ENCODE measurements around the gene NOX5.

Gene NOX5

DNA sequence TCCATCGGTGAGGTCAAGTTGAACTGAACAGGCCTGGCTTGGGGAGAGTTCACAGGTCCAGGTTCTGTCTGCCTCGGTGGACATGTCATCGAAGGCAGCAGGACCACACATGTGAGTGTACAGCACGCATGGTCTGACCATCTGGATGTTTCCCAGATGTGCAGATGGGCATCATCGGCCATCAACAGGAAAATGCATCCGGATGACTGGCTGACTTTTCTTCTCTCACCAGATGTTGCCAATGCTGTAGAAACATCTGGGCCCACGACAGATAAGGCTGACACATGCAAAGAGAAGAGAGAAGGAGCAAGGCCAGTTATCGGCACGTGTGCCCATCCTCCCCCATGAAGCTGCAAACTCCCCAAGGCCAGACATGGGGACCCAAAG, 45.1 kb downstream of the NOX5 start:
- TF ChIP-seq, protein P1, sequence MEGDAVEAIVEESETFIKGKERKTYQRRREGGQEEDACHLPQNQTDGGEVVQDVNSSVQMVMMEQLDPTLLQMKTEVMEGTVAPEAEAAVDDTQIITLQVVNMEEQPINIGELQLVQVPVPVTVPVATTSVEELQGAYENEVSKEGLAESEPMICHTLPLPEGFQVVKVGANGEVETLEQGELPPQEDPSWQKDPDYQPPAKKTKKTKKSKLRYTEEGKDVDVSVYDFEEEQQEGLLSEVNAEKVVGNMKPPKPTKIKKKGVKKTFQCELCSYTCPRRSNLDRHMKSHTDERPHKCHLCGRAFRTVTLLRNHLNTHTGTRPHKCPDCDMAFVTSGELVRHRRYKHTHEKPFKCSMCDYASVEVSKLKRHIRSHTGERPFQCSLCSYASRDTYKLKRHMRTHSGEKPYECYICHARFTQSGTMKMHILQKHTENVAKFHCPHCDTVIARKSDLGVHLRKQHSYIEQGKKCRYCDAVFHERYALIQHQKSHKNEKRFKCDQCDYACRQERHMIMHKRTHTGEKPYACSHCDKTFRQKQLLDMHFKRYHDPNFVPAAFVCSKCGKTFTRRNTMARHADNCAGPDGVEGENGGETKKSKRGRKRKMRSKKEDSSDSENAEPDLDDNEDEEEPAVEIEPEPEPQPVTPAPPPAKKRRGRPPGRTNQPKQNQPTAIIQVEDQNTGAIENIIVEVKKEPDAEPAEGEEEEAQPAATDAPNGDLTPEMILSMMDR (IDR thresholded peaks at IDR 0.05; ENCODE audit: extremely low read depth, missing control alignments), result no peak
- DNase-seq (ENCODE audit: low spot score), result no peak

DNA sequence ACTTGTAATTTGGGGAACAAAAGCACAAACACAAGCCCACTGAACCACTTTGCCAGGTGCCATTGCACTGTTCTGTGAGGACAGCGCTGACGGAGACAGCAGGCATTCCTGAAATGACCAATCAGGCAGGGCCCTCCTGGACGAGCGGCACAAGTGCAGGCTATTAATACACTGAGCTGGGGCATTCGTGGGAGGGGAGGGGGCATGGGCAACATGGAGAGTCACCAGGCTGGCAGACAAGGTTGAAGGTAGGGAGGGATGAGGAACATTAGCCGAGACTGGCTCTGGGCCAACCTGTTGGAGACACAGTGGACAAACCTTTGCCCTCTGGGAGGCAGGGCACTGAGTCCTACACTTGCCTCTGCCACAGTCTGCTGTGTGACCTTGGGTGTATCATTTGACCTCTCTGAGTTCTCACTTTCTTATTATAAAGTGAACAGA, 45.6 kb downstream of the NOX5 start:
- no peak for DNase-seq (ENCODE audit: low spot score)
- TF ChIP-seq, protein P1 (IDR thresholded peaks at IDR 0.05; ENCODE audit: extremely low read depth, missing control alignments), result no peak

DNA sequence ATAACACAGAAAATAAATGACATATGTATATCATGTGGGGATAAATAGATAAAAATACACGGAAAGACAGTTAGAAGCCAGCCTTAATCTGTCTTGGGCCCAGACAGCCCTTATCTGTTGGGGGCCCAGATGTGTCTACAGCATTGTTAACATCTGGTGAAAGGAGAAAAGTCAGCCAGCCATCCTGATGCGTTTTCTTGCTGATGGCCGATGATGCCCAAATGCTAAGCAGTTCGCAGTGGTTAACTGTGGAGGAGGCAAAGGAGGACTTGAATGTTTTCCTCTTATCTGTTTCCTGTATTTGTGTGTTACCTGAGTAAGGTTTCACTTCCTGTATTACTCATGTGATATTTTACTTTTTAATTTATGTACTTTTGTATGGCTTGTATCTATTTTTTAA, 46.2 kb downstream of the NOX5 start:
- no peak for DNase-seq (ENCODE audit: low spot score)
- TF ChIP-seq, protein P1 (IDR thresholded peaks at IDR 0.05; ENCODE audit: extremely low read depth, missing control alignments), result no peak

DNA sequence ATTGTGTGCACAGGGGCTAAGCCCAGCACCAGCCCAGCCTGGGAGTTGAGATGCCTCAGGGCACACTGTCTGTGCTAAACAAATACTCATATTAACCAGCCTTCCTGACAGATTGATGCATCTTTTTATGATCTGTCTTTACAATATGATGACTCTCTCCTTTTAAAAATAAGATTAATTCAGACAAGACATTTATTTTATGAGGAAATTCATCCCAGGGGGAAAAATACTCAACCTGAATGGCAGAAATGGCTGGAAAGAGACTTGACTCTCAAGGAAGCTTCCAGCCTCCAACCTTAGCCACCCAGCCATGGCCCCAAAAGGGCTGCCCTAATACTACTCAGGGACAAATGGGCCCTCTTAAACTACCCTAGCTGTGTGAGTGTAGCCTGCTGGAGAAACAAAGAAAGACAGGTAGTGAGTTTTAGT, 46.9 kb downstream of the NOX5 start:
- DNase-seq (ENCODE audit: low spot score), result no peak
- TF ChIP-seq, protein P1 (IDR thresholded peaks at IDR 0.05; ENCODE audit: extremely low read depth, missing control alignments), result no peak

DNA sequence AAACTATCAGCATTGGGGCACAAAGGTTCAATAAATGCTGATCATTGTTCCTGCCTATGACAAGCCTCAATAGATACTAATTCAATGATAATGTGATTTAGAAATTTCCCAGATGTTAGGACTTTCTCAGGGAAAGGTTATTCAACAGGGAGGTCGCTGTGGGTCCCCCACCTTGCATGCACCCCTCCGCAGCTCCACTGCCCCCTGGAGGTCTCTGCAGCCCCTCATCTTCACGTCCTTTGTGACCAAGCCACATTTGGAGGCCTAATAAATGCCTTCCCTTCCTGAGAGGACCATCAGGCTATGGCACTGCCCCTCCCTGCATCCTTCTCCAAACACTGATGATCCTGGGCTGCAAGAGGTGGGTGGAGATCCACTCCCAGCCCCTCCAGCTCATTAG, 50.2 kb downstream of the NOX5 start:
- TF ChIP-seq, protein P1 (IDR thresholded peaks at IDR 0.05; ENCODE audit: extremely low read depth, missing control alignments), result no peak
- DNase-seq (ENCODE audit: low spot score), result no peak

DNA sequence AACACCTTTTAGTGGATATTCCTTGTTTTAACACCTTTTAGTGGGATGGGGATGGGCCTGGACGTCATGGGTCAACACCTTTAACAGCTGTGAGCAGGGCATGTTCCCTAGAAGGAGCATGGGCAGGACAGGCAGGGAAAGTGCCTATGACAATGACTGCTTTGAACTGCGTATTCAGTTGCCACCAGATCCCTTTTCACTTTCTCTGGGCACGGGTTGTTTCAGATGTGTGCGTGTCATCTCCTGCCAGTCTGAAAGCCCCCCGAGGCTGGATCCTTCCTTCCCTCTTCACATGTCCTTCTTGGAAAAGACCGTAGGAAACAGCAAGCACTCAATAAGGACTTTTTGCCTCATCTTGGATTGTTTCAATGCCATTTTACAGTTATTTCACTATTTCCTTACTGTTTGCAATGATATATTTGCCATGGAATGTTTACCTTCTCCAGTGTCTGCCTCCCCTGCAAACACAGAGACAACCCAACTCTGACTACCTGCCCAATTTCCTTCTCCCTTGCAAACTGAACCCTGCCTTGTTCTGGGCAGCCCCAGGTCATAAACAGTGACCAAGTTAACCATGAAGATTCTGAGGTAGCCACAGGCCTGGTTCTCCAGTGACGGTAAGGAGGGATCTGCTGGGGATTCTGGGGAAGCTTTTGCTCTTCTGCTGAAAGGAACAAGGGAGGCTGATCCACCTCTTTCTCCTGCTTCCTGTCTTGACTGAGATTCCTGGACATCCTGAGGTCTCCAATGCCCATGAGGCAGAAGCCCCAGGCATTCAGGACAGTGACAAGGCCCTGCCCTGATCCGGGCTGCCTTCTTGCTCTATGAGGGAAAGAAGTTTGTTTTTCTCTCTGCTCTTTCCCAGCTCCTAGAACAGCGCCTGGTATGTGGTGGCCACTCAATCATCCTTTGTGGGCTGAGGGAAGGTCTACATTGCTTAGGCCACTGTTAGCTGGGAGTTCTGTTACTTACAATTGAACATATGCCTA, 51.8 kb downstream of the NOX5 start:
- TF ChIP-seq, protein P1 (IDR thresholded peaks at IDR 0.05; ENCODE audit: extremely low read depth, missing control alignments), result no peak

DNA sequence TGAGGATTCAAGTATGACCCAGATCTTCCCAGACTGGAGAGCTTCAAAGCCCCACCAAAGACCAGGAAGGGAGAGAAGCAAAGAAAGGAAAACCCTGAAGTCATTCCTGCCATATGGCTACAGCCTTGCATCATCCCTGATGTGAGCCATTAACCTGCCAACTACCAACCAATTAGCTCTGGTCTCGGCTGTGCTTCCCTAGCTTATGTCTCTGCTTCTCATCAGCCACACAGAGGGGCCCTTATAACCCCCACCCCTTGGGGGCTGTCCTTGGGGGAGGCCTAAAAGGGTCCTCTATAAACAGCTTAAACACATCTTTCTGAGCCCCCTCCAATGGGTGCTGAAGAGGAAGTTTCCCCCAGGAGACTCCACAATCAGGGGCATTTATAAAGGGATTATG, 52.8 kb downstream of the NOX5 start:
- no peak for DNase-seq (ENCODE audit: low spot score)
- TF ChIP-seq, protein P1 (IDR thresholded peaks at IDR 0.05; ENCODE audit: extremely low read depth, missing control alignments), result no peak

More for the DNA sequence above, 51.8 kb downstream of the NOX5 start:
- DNase-seq (ENCODE audit: low spot score), result no peak
